Left lung (tissue), 10 donors: Measurements from ENCODE around the gene PDIA6. TPM values are rescaled to one million over a fixed set of nuclear protein-coding genes. Genes with fewer than 3 reads are reported as not detected.

Experiments used
- ATAC-seq: fragments of 200-7000 bp; cut with Tn5 transposase; one replicate; pipeline ENCODE4 v1.9.1; 2020; ENCODE audit warnings: moderate library complexity
- DNase-seq, 4 donors: peaks; one replicate each; pipeline ENCODE4 v3.0.0-alpha.2; 2013 to 2020
- H3K27ac ChIP-seq, 2 donors: fragments of 200-600 bp; sonication (generic) in 1 of 2; one replicate each; pipeline versions ENCODE4 v1.5.0 to v1.8.0; 2020 to 2021
- H3K27me3 ChIP-seq, 2 donors: fragments of 200-600 bp; sonication (generic) in 1 of 2; one replicate each; pipeline versions ENCODE4 v1.5.0 to v1.8.0; 2020 to 2021
- H3K36me3 ChIP-seq, 2 donors: fragments of 200-600 bp; sonication (generic) in 1 of 2; one replicate each; pipeline versions ENCODE4 v1.5.0 to v1.8.0; 2020 to 2021
- H3K4me1 ChIP-seq, 2 donors: fragments of 200-600 bp; one replicate each; pipeline ENCODE4 v1.8.0; 2021
- H3K4me3 ChIP-seq, 2 donors: fragments of 200-600 bp; sonication (generic) in 1 of 2; one replicate each; pipeline versions ENCODE4 v1.5.0 to v1.8.0; 2020 to 2021; ENCODE audit warnings: mild to moderate bottlenecking in 1 of 2
- H3K9me3 ChIP-seq, 2 donors: fragments of 200-600 bp; sonication (generic) in 1 of 2; one replicate each; pipeline versions ENCODE4 v1.5.0 to v1.8.0; 2020 to 2021
- CTCF ChIP-seq, 2 donors: fragments of 200-600 bp; sonication (generic) in 1 of 2; IDR thresholded peaks; one replicate each; pipeline versions ENCODE4 v1.5.0 to v1.8.0; 2021; ENCODE audit warnings: antibody characterized with exemption in 2 of 2
- intact Hi-C, 2 donors: fragments of 100-400 bp; cut with DNase I; formaldehyde crosslinking; loops; one replicate each; pipeline versions ENCODE4 v1.11.2 to v1.14.2; 2022
- polyA plus RNA-seq, 6 donors: library from polyadenylated mRNA; unstranded; fragments of 120-200 nt; gene quantifications; one replicate each; pipeline ENCODE4 v1.2.1, GENCODE V29; 2013; ENCODE audit not compliant: insufficient read length in 6 of 6
- total RNA-seq, 2 donors: library from RNA; stranded (reverse); fragmentation: NEBNext Ultra II Directional; extraction: Animal tissue kit (Norgen Biotek cat#: 25700); gene quantifications; one replicate each; pipeline ENCODE4 v1.2.1, GENCODE V29; 2021
- donor health status: DM: no; HTN: yes; CAD: no.
- donor health status: DM: no; HTN: no; CAD: no.

The PDIA6 gene
- total and polyA plus RNA-seq, 8 donors: 239 to 341 (median 277) TPM

GRCh38 chr2:10834068-10834655, 21.6 kb upstream of the PDIA6 start:
- peak in 1 of 4 donors; percentile 63 for DNase-seq
- intact Hi-C loops: loop anchor here in 1 of 2 donors (5.0 kb wide), 1 partner anchor 288 kb away; no protein-coding TSS in a partner anchor
- TF ChIP-seq CTCF (IDR thresholded peaks at IDR 0.05): no peak
- no peak overlapping the region for H3K27ac ChIP-seq
- no peak for ATAC-seq
- H3K27me3 ChIP-seq: peaks cover 4 to 73% of the 10 kb centered on the region in 2 donors
- H3K9me3 ChIP-seq: no peaks in the 10 kb centered on the region
- no peak overlapping the region for H3K4me3 ChIP-seq
- peaks cover 0 to 3% of the 10 kb centered on the region in 2 donors for H3K4me1 ChIP-seq
- H3K36me3 ChIP-seq: no peaks in the 10 kb centered on the region

DNA sequence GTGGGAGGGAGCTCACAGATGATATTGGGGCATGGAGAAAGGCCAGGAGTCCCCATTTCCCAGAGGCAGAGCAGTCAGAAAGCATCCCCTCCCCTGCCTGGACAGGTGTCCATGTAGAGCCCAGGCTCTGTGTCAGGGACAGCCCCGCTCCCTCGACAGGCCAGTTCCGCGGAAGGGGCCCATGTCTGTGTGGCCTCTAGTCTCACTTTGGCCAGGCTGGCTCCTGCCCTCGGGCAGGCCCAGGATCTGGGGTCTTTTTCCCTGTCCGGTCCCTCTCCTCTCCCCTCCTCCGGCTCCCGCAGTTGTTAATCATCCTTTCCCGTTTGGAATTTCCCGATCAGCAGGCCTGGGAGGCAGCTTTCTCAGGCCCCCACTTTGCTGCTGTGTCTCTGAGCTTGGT, 20.4 kb upstream of the PDIA6 start:
- Histone ChIP-seq H3K27me3 (peaks cover 4 to 78% of the 10 kb centered on the region in 2 donors), H3K4me3 (no peak overlapping the region), H3K9me3 (no peaks in the 10 kb centered on the region), H3K4me1 (peaks cover 0 to 3% of the 10 kb centered on the region in 2 donors), H3K36me3 (no peaks in the 10 kb centered on the region), H3K27ac (no peak overlapping the region)
- intact Hi-C loops: loop anchor here in 1 of 2 donors (5.0 kb wide), 1 partner anchor 289 kb away; no protein-coding TSS in a partner anchor
- no peak for ATAC-seq
- no peak for TF ChIP-seq CTCF (IDR thresholded peaks at IDR 0.05)
- DNase-seq: no peak

DNA sequence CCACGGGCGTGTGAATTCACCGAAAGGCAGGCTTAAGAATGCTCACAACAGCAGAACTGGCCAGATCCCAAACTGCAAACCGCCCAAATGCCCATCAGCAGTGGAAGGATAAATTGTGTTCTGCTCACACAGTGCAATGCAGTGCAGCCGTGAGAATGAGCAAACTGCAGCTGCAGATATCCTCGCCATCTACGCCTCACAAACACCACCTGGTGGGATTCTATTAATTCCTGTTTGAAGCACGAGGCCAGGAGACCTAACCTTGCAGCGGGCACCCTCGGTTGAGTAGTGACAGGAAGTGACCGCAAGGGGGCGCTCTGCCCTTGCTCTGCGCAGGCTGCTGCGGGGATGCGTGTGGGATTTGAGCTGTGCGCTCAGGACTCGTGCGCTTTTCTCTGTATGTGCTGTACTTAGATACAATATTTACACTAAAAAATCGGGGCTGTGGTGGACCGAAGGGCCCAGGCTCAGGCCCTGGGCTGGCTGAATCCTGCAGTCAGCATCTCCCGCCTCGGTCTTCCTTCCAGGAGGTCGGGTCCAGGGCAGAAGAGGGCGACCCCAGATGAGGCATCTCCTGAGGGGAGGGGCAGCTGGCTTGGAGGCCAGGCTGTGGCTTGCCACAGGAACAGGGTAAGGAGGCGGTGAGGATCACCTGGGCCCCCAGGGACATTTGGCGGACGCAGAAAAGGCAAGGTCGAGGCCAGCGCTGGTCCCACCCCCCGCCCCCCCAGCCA, 19.8 kb upstream of the PDIA6 start:
- Histone ChIP-seq H3K9me3 (no peaks in the 10 kb centered on the region), H3K4me3 (no peak overlapping the region), H3K27me3 (peaks cover 4 to 84% of the 10 kb centered on the region in 2 donors), H3K4me1 (peaks cover 0 to 3% of the 10 kb centered on the region in 2 donors), H3K36me3 (no peaks in the 10 kb centered on the region), H3K27ac (no peak overlapping the region)
- peak; percentile 73 to 94 (median 84) for DNase-seq
- peak; percentile 98 for TF ChIP-seq CTCF (IDR thresholded peaks at IDR 0.05)
- intact Hi-C loops: loop anchor here in 1 of 2 donors (5.0 kb wide), 1 partner anchor 290 kb away; no protein-coding TSS in a partner anchor
- peak; percentile 95 for ATAC-seq

DNA sequence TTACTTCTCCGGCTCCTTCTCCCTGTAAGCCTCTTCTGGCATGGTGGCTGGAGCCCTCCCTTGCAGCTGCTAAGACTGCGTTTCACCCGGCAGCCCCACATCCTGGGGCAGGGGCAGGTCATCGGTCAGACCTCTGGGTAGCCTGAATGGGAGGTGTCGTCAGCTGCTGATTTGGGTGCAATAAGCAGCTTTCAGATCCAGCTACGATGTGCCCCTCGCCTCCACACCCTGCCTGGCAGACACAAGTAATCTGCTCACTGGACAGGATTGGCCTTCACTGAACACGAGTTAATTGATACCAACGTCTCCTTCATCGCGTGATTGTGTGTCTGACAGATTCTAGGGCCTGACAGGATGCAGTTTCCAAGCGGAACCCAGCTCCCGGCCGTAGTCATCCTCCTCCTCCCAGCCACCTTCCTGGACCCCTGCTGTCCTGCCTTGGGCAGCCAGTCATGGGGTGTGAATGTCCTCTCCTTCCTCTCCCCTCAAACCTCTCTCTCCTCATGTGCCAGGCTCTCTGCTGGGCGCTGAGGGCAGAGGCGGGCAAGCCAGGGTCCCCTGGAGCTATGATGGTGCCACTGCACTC, 18.9 kb upstream of the PDIA6 start:
- Histone ChIP-seq H3K36me3 (no peaks in the 10 kb centered on the region), H3K4me3 (no peak overlapping the region), H3K27ac (no peak overlapping the region), H3K9me3 (no peaks in the 10 kb centered on the region), H3K27me3 (peaks cover 4 to 85% of the 10 kb centered on the region in 2 donors), H3K4me1 (peaks cover 0 to 3% of the 10 kb centered on the region in 2 donors)
- no peak for ATAC-seq
- intact Hi-C loops: loop anchor here in 1 of 2 donors (5.0 kb wide), 1 partner anchor 291 kb away; no protein-coding TSS in a partner anchor
- no peak for TF ChIP-seq CTCF (IDR thresholded peaks at IDR 0.05)
- no peak for DNase-seq
